GM18499 (cell line): Measurements from ENCODE around the gene GID4.

Experiments
- ATAC-seq: cut with Tn5 transposase; IDR thresholded peaks from one replicate; pipeline ENCODE4 v1.9.1; 2021; ENCODE audit warnings: moderate number of reproducible peaks; ENCODE audit not compliant: insufficient read depth, unreplicated experiment

GID4 gene

GRCh38 chr17:18015593-18015992 lies 23.6 kb upstream of the GID4 start:
- no peak for ATAC-seq

- ATAC-seq = no peak
Measured at GRCh38 chr17:18016426-18016825, 22.8 kb upstream of the GID4 start.

- ATAC-seq = no peak
Measured at GRCh38 chr17:18017958-18018357, 21.2 kb upstream of the GID4 start.

- no peak for ATAC-seq
Measured at GRCh38 chr17:18018411-18018921, 20.7 kb upstream of the GID4 start.

GRCh38 chr17:18019838-18020154 lies 19.4 kb upstream of the GID4 start:
- no peak for ATAC-seq

GRCh38 chr17:18020971-18021370 lies 18.2 kb upstream of the GID4 start:
- no peak for ATAC-seq

GRCh38 chr17:18021372-18021771 lies 17.8 kb upstream of the GID4 start:
- ATAC-seq = no peak

GRCh38 chr17:18025241-18025944 lies 13.8 kb upstream of the GID4 start:
- no peak for ATAC-seq

GRCh38 chr17:18025945-18026776 lies 13.0 kb upstream of the GID4 start:
- ATAC-seq = no peak

- ATAC-seq = no peak
Measured at GRCh38 chr17:18027280-18027679, 11.9 kb upstream of the GID4 start.

GRCh38 chr17:18028114-18028951 lies 10.9 kb upstream of the GID4 start:
- ATAC-seq = no peak

GRCh38 chr17:18028952-18029540 lies 10.2 kb upstream of the GID4 start:
- no peak for ATAC-seq

GRCh38 chr17:18031955-18032354 lies 7.3 kb upstream of the GID4 start:
- no peak for ATAC-seq

- ATAC-seq = no peak
Measured at GRCh38 chr17:18033442-18034099, 5.6 kb upstream of the GID4 start.

- no peak for ATAC-seq
Measured at GRCh38 chr17:18035704-18036103, 3.5 kb upstream of the GID4 start.

- ATAC-seq = no peak
Measured at GRCh38 chr17:18037486-18037885, 1.7 kb upstream of the GID4 start.

GRCh38 chr17:18038149-18038850 lies 908 bp upstream of the GID4 start:
- ATAC-seq = no peak

GRCh38 chr17:18039535-18040260 lies 490 bp downstream of the GID4 start:
- peak; percentile 3 for ATAC-seq
